Nephron (organoid): ENCODE measurements around the gene CALML4.

Experiments used
- H3K27ac Mint-ChIP-seq, 3 experiments: 2 replicates each; pipeline ENCODE4 v1.8.0; 2020; ENCODE audit warnings: mixed read lengths in 3 of 3, mild to moderate bottlenecking in 2 of 3, moderate library complexity in 1 of 3
- H3K27me3 Mint-ChIP-seq: 2 replicates; pipeline ENCODE4 v1.8.0; 2021; ENCODE audit warnings: low read depth, mild to moderate bottlenecking, moderate library complexity, mixed read lengths
- H3K36me3 Mint-ChIP-seq: 2 replicates; pipeline ENCODE4 v1.8.0; 2020; ENCODE audit warnings: low read depth, mixed read lengths
- H3K4me1 Mint-ChIP-seq: 2 replicates; pipeline ENCODE4 v1.8.0; 2020; ENCODE audit warnings: mixed read lengths
- H3K4me3 Mint-ChIP-seq, 3 experiments: 2 replicates each; pipeline ENCODE4 v1.8.0; 2020; ENCODE audit warnings: mild to moderate bottlenecking in 3 of 3, mixed read lengths in 3 of 3, moderate library complexity in 2 of 3
- H3K9me3 Mint-ChIP-seq: 2 replicates; pipeline ENCODE4 v1.8.0; 2020; ENCODE audit warnings: mixed read lengths
- TF ChIP-seq, protein P1 (sequence below), 3 experiments: fragments of 200-600 bp; sonication (generic); IDR thresholded peaks; one replicate each; pipeline ENCODE4 v1.5.0; 2021; ENCODE audit warnings: antibody characterized with exemption in 3 of 3; ENCODE audit not compliant: unreplicated experiment in 3 of 3

CALML4 gene

DNA sequence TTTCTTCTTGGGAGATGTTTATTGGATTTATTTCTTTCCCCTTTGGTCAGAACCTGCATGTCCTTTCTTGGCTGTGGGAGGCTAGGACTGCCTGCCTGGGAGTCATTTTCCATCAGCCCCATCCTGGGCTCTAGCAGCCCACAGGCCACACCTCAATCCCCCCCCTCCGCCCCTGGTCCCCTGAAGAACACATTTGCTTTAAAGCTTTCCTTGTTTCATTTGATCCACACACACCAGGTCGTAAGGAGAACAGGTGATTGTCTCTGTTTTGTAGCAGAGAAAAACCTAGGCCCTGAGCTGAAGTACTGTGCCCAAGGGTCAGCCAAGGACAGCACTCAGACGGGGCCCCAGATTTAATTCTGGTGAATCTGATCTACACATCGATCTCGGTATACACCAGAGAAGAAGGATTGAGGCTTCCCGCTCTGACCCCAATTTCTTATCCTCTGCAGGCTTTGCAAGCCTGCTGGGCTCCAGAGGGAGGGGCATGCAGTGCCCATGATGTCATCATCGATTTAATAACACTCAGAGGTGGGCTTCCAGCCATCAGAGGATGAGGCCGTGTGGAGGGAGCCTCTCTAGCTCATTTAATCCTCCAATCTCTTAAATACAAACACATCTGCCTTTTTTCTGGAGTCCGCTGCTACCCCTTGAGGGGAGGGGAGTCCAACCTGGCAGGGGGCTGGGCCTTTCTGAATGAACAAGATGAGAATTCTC is 26.1 kb upstream of the CALML4 start:
- Mint-ChIP-seq H3K4me1 (peaks cover 53% of the 10 kb centered on the region), H3K27ac (peak overlapping the region in 2 of 3 experiments; percentile 2 to 38), H3K36me3 (no peaks in the 10 kb centered on the region), H3K27me3 (no peaks in the 10 kb centered on the region), H3K9me3 (peaks cover under 1% of the 10 kb centered on the region), H3K4me3 (peak overlapping the region; percentile 87 to 91 (median 91))
- TF ChIP-seq, protein P1, sequence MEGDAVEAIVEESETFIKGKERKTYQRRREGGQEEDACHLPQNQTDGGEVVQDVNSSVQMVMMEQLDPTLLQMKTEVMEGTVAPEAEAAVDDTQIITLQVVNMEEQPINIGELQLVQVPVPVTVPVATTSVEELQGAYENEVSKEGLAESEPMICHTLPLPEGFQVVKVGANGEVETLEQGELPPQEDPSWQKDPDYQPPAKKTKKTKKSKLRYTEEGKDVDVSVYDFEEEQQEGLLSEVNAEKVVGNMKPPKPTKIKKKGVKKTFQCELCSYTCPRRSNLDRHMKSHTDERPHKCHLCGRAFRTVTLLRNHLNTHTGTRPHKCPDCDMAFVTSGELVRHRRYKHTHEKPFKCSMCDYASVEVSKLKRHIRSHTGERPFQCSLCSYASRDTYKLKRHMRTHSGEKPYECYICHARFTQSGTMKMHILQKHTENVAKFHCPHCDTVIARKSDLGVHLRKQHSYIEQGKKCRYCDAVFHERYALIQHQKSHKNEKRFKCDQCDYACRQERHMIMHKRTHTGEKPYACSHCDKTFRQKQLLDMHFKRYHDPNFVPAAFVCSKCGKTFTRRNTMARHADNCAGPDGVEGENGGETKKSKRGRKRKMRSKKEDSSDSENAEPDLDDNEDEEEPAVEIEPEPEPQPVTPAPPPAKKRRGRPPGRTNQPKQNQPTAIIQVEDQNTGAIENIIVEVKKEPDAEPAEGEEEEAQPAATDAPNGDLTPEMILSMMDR (IDR thresholded peaks at IDR 0.05; ENCODE audit: unreplicated experiment in 3 of 3), result no peak

DNA sequence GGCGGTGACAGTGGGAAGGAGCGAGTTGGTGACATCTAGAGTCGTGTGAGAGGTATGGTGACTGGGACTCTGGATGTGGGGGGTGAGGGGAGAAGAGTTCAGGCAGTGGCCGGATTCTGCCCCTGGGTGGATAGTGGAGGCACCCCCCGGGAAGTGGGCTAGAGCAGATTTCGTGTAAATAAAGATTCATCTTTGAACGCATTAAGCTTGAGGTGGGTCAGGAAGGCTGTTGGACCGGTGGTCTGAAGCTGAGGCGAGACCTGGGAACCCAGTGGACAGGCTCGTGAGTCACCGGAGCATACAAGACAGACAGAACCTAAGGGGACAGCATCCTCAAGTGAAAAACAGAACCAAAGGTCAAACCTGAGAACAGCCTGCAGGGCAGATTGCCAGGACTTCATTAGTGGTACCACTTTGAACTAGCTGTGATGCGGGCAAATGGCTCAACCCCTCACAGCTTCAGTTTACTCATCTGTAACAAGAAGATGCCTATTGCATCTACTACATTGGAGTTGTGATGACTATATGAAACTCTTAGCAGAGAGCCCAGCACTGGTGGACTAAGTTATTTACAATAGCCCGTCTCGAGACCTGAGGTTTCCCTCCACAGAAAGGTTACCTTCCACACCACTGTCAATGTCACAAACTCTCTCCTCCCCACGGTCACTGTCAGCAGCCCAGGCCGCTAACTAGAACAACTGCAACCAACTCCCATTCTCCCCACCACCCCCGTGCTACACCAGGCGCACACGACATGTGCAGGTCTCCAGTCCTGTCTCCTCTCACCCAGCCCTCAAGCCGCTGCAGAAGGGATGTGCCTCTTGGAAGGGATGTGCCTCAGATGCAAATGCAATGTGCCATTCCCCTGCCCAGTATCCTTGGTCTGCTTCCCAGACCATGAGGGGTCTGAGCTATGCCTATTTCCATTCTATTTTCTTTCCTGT is 25.3 kb upstream of the CALML4 start:
- TF ChIP-seq, protein P1 (IDR thresholded peaks at IDR 0.05; ENCODE audit: unreplicated experiment in 3 of 3), result no peak
- Mint-ChIP-seq H3K27ac (peak overlapping the region; percentile 46 to 87 (median 78)), H3K4me3 (peak overlapping the region; percentile 87 to 91 (median 91)), H3K4me1 (peaks cover 53% of the 10 kb centered on the region), H3K27me3 (no peaks in the 10 kb centered on the region), H3K36me3 (no peaks in the 10 kb centered on the region), H3K9me3 (no peaks in the 10 kb centered on the region)

GRCh38 chr15:68229386-68230156 is 24.4 kb upstream of the CALML4 start, which contains the start of gene CLN6:
CLN6 (minus strand) TSS chr15:68229728; CDS start chr15:68229584, 144 bp downstream.
- Mint-ChIP-seq H3K36me3 (peaks cover 3% of the 10 kb centered on the region), H3K4me1 (peaks cover 53% of the 10 kb centered on the region), H3K27ac (peak within 1 kb of the TSS; percentile 46 to 87 (median 78)), H3K27me3 (no peaks in the 10 kb centered on the region), H3K9me3 (no peaks in the 10 kb centered on the region), H3K4me3 (peak within 1 kb of the TSS; percentile 91)
- TF ChIP-seq, protein P1 (IDR thresholded peaks at IDR 0.05; ENCODE audit: unreplicated experiment in 3 of 3), result no peak

DNA sequence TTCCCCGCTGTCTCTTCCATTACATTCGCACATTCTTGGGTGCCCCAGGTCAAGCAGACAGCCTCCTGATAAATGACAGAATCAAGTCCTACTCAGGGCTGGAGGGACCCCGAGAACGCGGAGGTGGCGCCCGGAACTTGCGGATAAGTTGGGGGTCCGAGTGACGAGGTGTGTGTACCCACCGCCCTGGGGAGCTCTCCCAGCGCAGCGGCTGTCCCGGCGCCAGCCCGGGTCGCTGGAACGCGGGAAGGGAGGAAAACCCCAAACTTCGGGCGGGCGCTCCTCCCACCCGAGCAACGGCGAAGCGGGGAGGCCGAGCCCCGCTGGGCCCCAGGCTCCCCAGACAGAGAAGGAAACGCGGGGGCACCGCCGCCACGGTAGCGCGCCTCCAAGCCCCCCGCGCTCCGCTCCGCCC is 23.8 kb upstream of the CALML4 start:
- Mint-ChIP-seq H3K36me3 (peaks cover 5% of the 10 kb centered on the region), H3K9me3 (no peaks in the 10 kb centered on the region), H3K4me1 (peaks cover 47% of the 10 kb centered on the region), H3K27ac (peak overlapping the region in 2 of 3 experiments; percentile 1 to 58), H3K4me3 (peak overlapping the region; percentile 90 to 91 (median 91)), H3K27me3 (no peaks in the 10 kb centered on the region)
- TF ChIP-seq, protein P1 (IDR thresholded peaks at IDR 0.05; ENCODE audit: unreplicated experiment in 3 of 3), result no peak

- peak overlapping the region; percentile 90 to 91 (median 91) for H3K4me3 Mint-ChIP-seq
- H3K9me3 Mint-ChIP-seq, result no peaks in the 10 kb centered on the region
- H3K4me1 Mint-ChIP-seq, result peaks cover 41% of the 10 kb centered on the region
- no peaks in the 10 kb centered on the region for H3K27me3 Mint-ChIP-seq
- H3K36me3 Mint-ChIP-seq, result peaks cover 5% of the 10 kb centered on the region
- H3K27ac Mint-ChIP-seq, result peak overlapping the region; percentile 1 to 58 (median 30)
- TF ChIP-seq, protein P1 (IDR thresholded peaks at IDR 0.05; ENCODE audit: unreplicated experiment in 3 of 3), result no peak
These were observed 23.2 kb upstream of the CALML4 start for GRCh38 chr15:68228143-68228970.
